H1 (cell line): ENCODE measurements around the gene VASP. TPM values are rescaled to one million over a fixed set of nuclear protein-coding genes. Genes with fewer than 3 reads are reported as not detected.

ENCODE experiments used
- CTCF ChIA-PET: fragments of 300-600 bp; sonication (Branson Sonifier 250); formaldehyde crosslinking; loops from one replicate; lab custom pipeline; 2021; ENCODE audit not compliant: partially characterized antibody; lab: Charles Lee
- POLR2A ChIA-PET: fragments of 300-600 bp; sonication (Branson Sonifier 250); formaldehyde crosslinking; loops from one replicate; lab custom pipeline; 2021; ENCODE audit warnings: inconsistent platforms; ENCODE audit not compliant: partially characterized antibody; lab: Charles Lee
- DNase-seq, 2 experiments: peaks; one replicate each; pipeline versions ENCODE4 v3.0.0 to v3.0.0-alpha.2; 2010 to 2022; ENCODE audit warnings: low spot score in 2 of 2, low read depth in 1 of 2, mixed read lengths in 1 of 2
- FAIRE-seq: peaks from 2 replicates; lab custom pipeline; 2011; peaks lifted over from hg19 to GRCh38; lab: Jason Lieb, UNC
- H2AFZ ChIP-seq: 2 replicates; pipeline ENCODE4 v1.8.1; 2012; ENCODE audit warnings: low read length, inconsistent platforms
- H2AK5ac ChIP-seq: 2 replicates; pipeline ENCODE4 v1.6.1; 2013; ENCODE audit warnings: low read depth, low read length
- H2BK120ac ChIP-seq: replicated peaks from 2 replicates; pipeline ENCODE3; 2013; ENCODE audit warnings: low read depth, low read length, inconsistent platforms
- H2BK12ac ChIP-seq: 2 replicates; pipeline ENCODE4 v1.6.1; 2013; ENCODE audit warnings: low read depth, low read length
- H2BK15ac ChIP-seq: 2 replicates; pipeline ENCODE4 v1.6.1; 2013; ENCODE audit warnings: low read length
- H2BK20ac ChIP-seq: 2 replicates; pipeline ENCODE4 v1.6.1; 2013; ENCODE audit warnings: low read length
- H2BK5ac ChIP-seq: 2 replicates; pipeline ENCODE4 v1.6.1; 2013; ENCODE audit warnings: low read depth, low read length
- H3K14ac ChIP-seq: 2 replicates; pipeline ENCODE4 v1.6.1; 2013; ENCODE audit warnings: inconsistent platforms; ENCODE audit not compliant: insufficient read length
- H3K18ac ChIP-seq: 2 replicates; pipeline ENCODE4 v1.6.1; 2013; ENCODE audit warnings: low read length; ENCODE audit errors: extremely low read depth
- H3K23ac ChIP-seq: 2 replicates; pipeline ENCODE4 v1.6.1; 2013; ENCODE audit warnings: inconsistent platforms; ENCODE audit not compliant: insufficient read length
- H3K23me2 ChIP-seq: 2 replicates; pipeline ENCODE4 v1.6.1; 2013; ENCODE audit warnings: low read depth, low read length
- H3K27ac ChIP-seq: 2 replicates; pipeline ENCODE4 v1.6.1; 2011; ENCODE audit warnings: low read depth, low read length, inconsistent platforms
- H3K27me3 ChIP-seq, 4 experiments: replicated peaks in 1 of 4; 1 replicate in 1 of 4; 2 replicates in 3 of 4; pipeline versions ENCODE4 v1.6.1 to v1.8.1; 2011 to 2013; ENCODE audit warnings: low read length in 3 of 4, mild to moderate bottlenecking in 3 of 4, inconsistent platforms in 2 of 4, mixed read lengths in 2 of 4, moderate library complexity in 1 of 4; ENCODE audit not compliant: control insufficient read depth in 3 of 4, insufficient read depth in 3 of 4; ENCODE audit errors: extremely low read depth in 1 of 4
- H3K36me3 ChIP-seq, 4 experiments: 2 replicates each; pipeline versions ENCODE4 v1.6.1 to v1.8.1; 2011 to 2013; ENCODE audit warnings: mild to moderate bottlenecking in 4 of 4, low read length in 3 of 4, moderate library complexity in 2 of 4, control low read depth in 1 of 4, inconsistent platforms in 1 of 4; ENCODE audit not compliant: insufficient read depth in 4 of 4, control insufficient read depth in 2 of 4
- H3K4ac ChIP-seq: replicated peaks from 2 replicates; pipeline ENCODE3; 2013; ENCODE audit warnings: low read length, low read depth, mixed read lengths, inconsistent platforms; ENCODE audit not compliant: insufficient read length
- H3K4me1 ChIP-seq, 4 experiments: replicated peaks in 1 of 4; 1 replicate in 1 of 4; 2 replicates in 3 of 4; pipeline versions ENCODE4 v1.6.1 to v1.8.1; 2011 to 2013; ENCODE audit warnings: low read length in 3 of 4, inconsistent platforms in 2 of 4, mixed read lengths in 1 of 4; ENCODE audit not compliant: insufficient read depth in 4 of 4, control insufficient read depth in 3 of 4
- H3K4me2 ChIP-seq, 2 experiments: 2 replicates each; pipeline versions ENCODE4 v1.6.1 to v1.8.1; 2011 to 2013; ENCODE audit warnings: low read depth in 2 of 2, low read length in 2 of 2, control low read depth in 1 of 2, inconsistent platforms in 1 of 2, mild to moderate bottlenecking in 1 of 2; ENCODE audit not compliant: insufficient read depth in 1 of 2
- H3K4me3 ChIP-seq, 4 experiments: fragments of 200-600, 300-600 bp in 1 of 4; sonication (generic), shearing (Covaris generic), sonication (Bioruptor Twin) in 1 of 4; 2 replicates each; pipeline versions ENCODE4 v1.5.1 to v1.8.1; 2011 to 2016; ENCODE audit warnings: low read length in 4 of 4, low read depth in 3 of 4, control low read depth in 2 of 4, inconsistent platforms in 2 of 4, mild to moderate bottlenecking in 2 of 4, mixed read lengths in 1 of 4, moderate library complexity in 1 of 4; ENCODE audit not compliant: insufficient read depth in 2 of 4; ENCODE audit errors: extremely low read depth in 1 of 4
- H3K56ac ChIP-seq: replicated peaks from 2 replicates; pipeline ENCODE3; 2013; ENCODE audit warnings: low read depth, mild to moderate bottlenecking, mixed read lengths, low read length, inconsistent platforms; ENCODE audit not compliant: insufficient read length
- H3K79me1 ChIP-seq: 2 replicates; pipeline ENCODE4 v1.6.1; 2013; ENCODE audit warnings: low read depth, low read length, control low read depth
- H3K79me2 ChIP-seq, 2 experiments: 2 replicates each; pipeline versions ENCODE4 v1.6.1 to v1.8.1; 2012 to 2013; ENCODE audit warnings: low read length in 2 of 2, mild to moderate bottlenecking in 2 of 2, inconsistent platforms in 1 of 2; ENCODE audit not compliant: insufficient read depth in 2 of 2, control insufficient read depth in 1 of 2
- H3K9ac ChIP-seq, 4 experiments: replicated peaks in 1 of 4; 1 replicate in 1 of 4; 2 replicates in 3 of 4; pipeline versions ENCODE4 v1.6.1 to v1.8.1; 2011 to 2013; ENCODE audit warnings: low read depth in 3 of 4, low read length in 3 of 4, control low read depth in 2 of 4, mild to moderate bottlenecking in 2 of 4, moderate library complexity in 2 of 4, inconsistent platforms in 1 of 4; ENCODE audit errors: extremely low read depth in 1 of 4
- H3K9me3 ChIP-seq, 2 experiments: 2 replicates each; pipeline versions ENCODE4 v1.6.1 to v1.8.1; 2012 to 2013; ENCODE audit warnings: mild to moderate bottlenecking in 2 of 2, moderate library complexity in 2 of 2, control low read depth in 1 of 2, inconsistent platforms in 1 of 2, low read depth in 1 of 2, low read length in 1 of 2, mixed read lengths in 1 of 2; ENCODE audit not compliant: insufficient read depth in 2 of 2
- H4K20me1 ChIP-seq, 2 experiments: replicated peaks in 1 of 2; 2 replicates each; pipeline versions ENCODE3 to v1.8.1; 2011 to 2013; ENCODE audit warnings: inconsistent platforms in 2 of 2, low read length in 2 of 2, mild to moderate bottlenecking in 1 of 2; ENCODE audit not compliant: insufficient read depth in 2 of 2, control insufficient read depth in 1 of 2
- H4K5ac ChIP-seq: 2 replicates; pipeline ENCODE4 v1.6.1; 2013; ENCODE audit warnings: low read length, low read depth, mixed read lengths, inconsistent platforms; ENCODE audit not compliant: insufficient read length
- H4K8ac ChIP-seq: 2 replicates; pipeline ENCODE4 v1.8.0; 2013; ENCODE audit warnings: mild to moderate bottlenecking, moderate library complexity, low read length, inconsistent platforms; ENCODE audit not compliant: insufficient read depth; ENCODE audit errors: extremely low read depth
- H4K91ac ChIP-seq: replicated peaks from 2 replicates; pipeline ENCODE3; 2013; ENCODE audit warnings: low read length, mixed read lengths, inconsistent platforms; ENCODE audit not compliant: insufficient read length
- CREB1 ChIP-seq: IDR thresholded peaks from 2 replicates; pipeline ENCODE4 v1.6.1; 2012; ENCODE audit warnings: inconsistent platforms
- FOSL1 ChIP-seq: IDR thresholded peaks from 2 replicates; pipeline ENCODE4 v1.6.1; 2011; ENCODE audit warnings: mild to moderate bottlenecking, low read depth, low read length, moderate library complexity; ENCODE audit not compliant: insufficient read depth
- KDM5A ChIP-seq: fragments of 200-600 bp; IDR thresholded peaks from 2 replicates; pipeline ENCODE4 v1.7.1; 2012; ENCODE audit warnings: mild to moderate bottlenecking, low read length, inconsistent platforms, mixed read lengths
- PHF8 ChIP-seq: fragments of 200-600 bp; sonication (generic); conservative IDR thresholded peaks from 2 replicates; pipeline ENCODE4 v1.7.1; 2012; ENCODE audit warnings: low read depth, mild to moderate bottlenecking, inconsistent platforms, low read length, moderate library complexity
- TEAD4 ChIP-seq: IDR thresholded peaks from 2 replicates; pipeline ENCODE4 v1.6.1; 2012; ENCODE audit warnings: low read depth, low read length, inconsistent platforms, mixed read lengths
- WGBS, 2 experiments: shearing (Covaris generic) in 1 of 2; methylation state at CpG; one replicate each; pipeline versions ENCODE4 v1.1.6 to v1.1.7; 2013 to 2015; ENCODE audit warnings: low lambda C conversion rate in 2 of 2, mixed read lengths in 2 of 2, inconsistent platforms in 1 of 2, low coverage in 1 of 2, missing lambda C conversion rate in 1 of 2; ENCODE audit not compliant: insufficient replicate concordance in 2 of 2, insufficient coverage in 1 of 2, insufficient read length in 1 of 2; ENCODE audit errors: extremely low coverage in 1 of 2, missing lambda C conversion rate in 1 of 2; 5-methylcytosine and 5-hydroxymethylcytosine counted together
- polyA plus RNA-seq, 7 experiments: library from polyadenylated mRNA; depleted of rRNA in 3 of 7; stranded (reverse) in 5 of 7; unstranded in 2 of 7; fragments of >200 nt in 5 of 7; fragments of 200-250 nt in 2 of 7; gene quantifications; 1 replicate in 5 of 7; 2 replicates in 1 of 7; 4 replicates in 1 of 7; pipeline versions ENCODE4 v1.2.1 to v1.2.3, GENCODE V29; 2011 to 2013; ENCODE audit warnings: missing spikeins in 2 of 7, mixed read lengths in 2 of 7
- total RNA-seq: library from RNA; stranded (reverse); fragmentation: NEBNext Ultra II Directional; extraction: Animal tissue kit (Norgen Biotek cat#: 25700); gene quantifications from 2 replicates; pipeline ENCODE4 v1.2.1, GENCODE V29; 2021

Gene VASP
- total and polyA plus RNA-seq, 2 of the 8 experiments (the other 6 are each of a cell fraction or from before 2014, with no cell fraction given): 89.7 to 135 TPM

GRCh38 chr19:45489216-45489855 lies 17.9 kb upstream of the VASP start:
- Histone ChIP-seq H3K36me3 (no peaks in the 10 kb centered on the region; a peak in 1 of 8 replicates), H3K23me2 (no peaks in the 10 kb centered on the region; the same call in 1 of the 2 replicates), H3K4me3 (no peak overlapping the region), H3K27me3 (no peaks in the 10 kb centered on the region), H2BK15ac (no peak overlapping the region; the same call in 1 of the 2 replicates), H3K9ac (no peak overlapping the region), H3K18ac (no peak overlapping the region), H3K9me3 (no peaks in the 10 kb centered on the region), H2BK20ac (no peak overlapping the region), H2BK120ac (no peak overlapping the region), H3K56ac (no peak overlapping the region), H3K79me1 (no peaks in the 10 kb centered on the region), H3K79me2 (no peaks in the 10 kb centered on the region), H4K8ac (no peak overlapping the region), H3K23ac (no peak overlapping the region), H3K4me1 (peaks cover 0 to 3% (median under 1%) of the 10 kb centered on the region in 4 experiments; a peak in 1 of 7 replicates), H2BK5ac (no peak overlapping the region), H2BK12ac (no peak overlapping the region), H2AFZ (no peak overlapping the region), H3K14ac (no peak overlapping the region), H4K91ac (no peak overlapping the region), H3K4ac (no peak overlapping the region), H2AK5ac (no peak overlapping the region), H3K4me2 (no peak overlapping the region), H4K5ac (no peak overlapping the region), H3K27ac (no peak overlapping the region), H4K20me1 (peaks cover 0 to 4% of the 10 kb centered on the region in 2 experiments)
- POLR2A ChIA-PET: interaction anchor here (1.7 kb wide), 1 partner anchor 10 kb away, joined by 5 read pairs; no protein-coding TSS in a partner anchor
- TF ChIP-seq KDM5A (no peak), TEAD4 (no peak), FOSL1 (no peak), CREB1 (no peak), PHF8 (no peak)
- CTCF ChIA-PET: interaction anchor here (0.8 to 32.9 kb wide), 8 partner anchors 10 to 69 kb away, joined by 3 to 760 read pairs (median 4); partner anchors contain the start of gene ERCC1
- FAIRE-seq (no peak), DNase-seq (no peak)
- 93 to 100% methylated on average over 1 to 17 of the region's 20 CpGs for WGBS, 2 experiments
